GM19328 (cell line): ENCODE results near the gene OR5J2.
"Not testable (repeated sequence)": the region's sequence is repeated elsewhere in the genome, so short reads cannot be mapped to it uniquely, and the experiment has no call there.

ENCODE experiments used
- ATAC-seq: cut with Tn5 transposase; IDR thresholded peaks from one replicate; pipeline ENCODE4 v1.9.1; 2021; ENCODE audit warnings: mild to moderate bottlenecking, moderate library complexity; ENCODE audit not compliant: unreplicated experiment

OR5J2 gene

DNA sequence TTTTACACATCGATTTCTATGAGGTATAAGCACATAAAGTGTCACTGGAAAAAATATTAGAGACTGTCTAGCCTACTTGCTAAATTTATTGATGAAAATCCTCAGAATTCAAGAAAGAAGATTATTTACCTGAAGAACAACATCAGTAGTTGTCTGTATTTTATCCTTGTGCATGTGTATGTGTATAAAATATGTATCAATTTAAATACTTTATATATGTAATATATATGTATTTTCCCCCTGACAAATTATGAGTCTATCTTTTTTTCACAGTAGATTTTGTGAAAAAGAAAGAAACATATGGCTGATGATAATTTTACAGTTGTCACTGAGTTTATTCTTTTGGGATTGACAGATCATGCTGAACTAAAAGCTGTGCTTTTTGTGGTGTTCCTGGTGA is at the start of gene OR5J2:
TSS of gene OR5J2 (plus strand) at position 301 of the 400 bp plus-strand sequence. CDS start at position 301, 0 bp downstream.
- no peak for ATAC-seq

DNA sequence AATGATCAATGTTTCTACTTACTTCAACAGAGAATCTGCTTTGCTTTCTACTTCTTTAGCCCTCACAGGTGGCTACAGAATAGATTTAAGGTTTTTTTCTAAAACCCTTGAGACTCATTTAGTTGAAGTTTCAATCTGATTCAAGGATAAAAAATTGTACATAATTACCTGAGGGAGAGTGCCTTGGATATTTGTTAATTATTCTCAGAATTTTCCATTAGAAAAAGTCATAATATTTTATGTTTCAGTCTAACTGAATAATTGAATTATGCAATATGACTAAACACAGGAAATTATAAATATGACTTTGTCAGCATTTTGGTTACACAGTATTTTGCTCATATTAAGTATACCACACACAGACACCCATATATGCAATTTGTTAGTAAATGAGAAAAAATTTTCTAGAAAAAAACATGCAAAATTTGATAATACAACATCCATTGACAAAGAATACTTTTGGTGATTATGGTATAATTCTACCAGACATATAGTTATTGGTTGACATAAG is 36.2 kb upstream of the OR5J2 start, which contains the start of gene OR8J3:
TSS of gene OR8J3 (minus strand) at position 51 of the 511 bp plus-strand sequence. CDS start 2,483 bp downstream, outside the sequence.
- ATAC-seq = no peak

- not testable (repeated sequence) for ATAC-seq
Measured at GRCh38 chr11:56143681-56144080, 32.7 kb upstream of the OR5J2 start.

DNA sequence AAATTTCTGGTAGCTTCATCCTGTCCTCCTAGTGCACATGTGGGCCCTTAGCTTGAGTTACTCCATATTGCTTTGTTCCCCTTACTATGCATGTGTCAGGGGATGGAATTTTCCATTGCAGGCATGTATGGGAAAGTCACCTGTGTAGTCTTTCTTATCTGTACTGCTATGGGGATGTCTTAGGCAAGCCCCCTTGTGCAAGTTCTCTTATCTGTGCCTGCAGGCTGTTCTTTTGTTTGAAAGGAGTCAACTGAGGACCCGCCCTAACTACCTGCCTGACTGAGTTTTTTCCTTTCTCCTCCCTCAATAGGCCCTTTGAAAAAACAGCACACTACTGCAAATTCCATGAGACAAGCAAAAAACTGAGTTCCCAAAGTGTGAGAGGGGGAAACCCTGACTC is 25.0 kb upstream of the OR5J2 start:
- no peak for ATAC-seq

GRCh38 chr11:56152333-56152732 is 24.1 kb upstream of the OR5J2 start:
- ATAC-seq = no peak

DNA sequence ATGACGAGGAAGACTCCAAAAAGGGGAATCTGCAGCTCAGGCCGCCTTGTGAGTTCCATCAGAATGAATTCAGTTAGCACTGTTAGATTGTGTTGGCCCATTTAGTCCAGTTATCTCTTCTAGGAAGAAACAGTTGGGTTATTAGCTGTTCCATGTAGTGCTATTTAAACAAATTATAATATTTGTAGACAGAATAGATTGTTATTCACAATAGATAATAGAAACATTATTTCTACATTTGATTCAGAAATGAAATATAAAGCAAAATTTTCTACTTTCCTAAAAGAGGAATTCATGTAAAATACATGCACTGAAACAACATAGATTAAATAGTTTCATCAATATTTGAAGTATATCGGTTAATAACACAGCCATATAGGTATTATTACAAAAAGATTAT is 16.2 kb upstream of the OR5J2 start, which contains the start of gene OR8K5:
TSS of gene OR8K5 (minus strand) at position 101 of the 400 bp plus-strand sequence. CDS start at position 101, 0 bp downstream.
- no peak for ATAC-seq

- no peak for ATAC-seq
Measured at GRCh38 chr11:56163804-56164203, 12.6 kb upstream of the OR5J2 start.

GRCh38 chr11:56172256-56172830 is 4.1 kb upstream of the OR5J2 start:
- ATAC-seq = no peak

GRCh38 chr11:56183459-56183858 is 7.0 kb downstream of the OR5J2 start:
- no peak for ATAC-seq

- ATAC-seq = no peak
Measured at GRCh38 chr11:56188602-56189001, 12.2 kb downstream of the OR5J2 start.

GRCh38 chr11:56196705-56197104 is 20.3 kb downstream of the OR5J2 start:
- no peak for ATAC-seq

DNA sequence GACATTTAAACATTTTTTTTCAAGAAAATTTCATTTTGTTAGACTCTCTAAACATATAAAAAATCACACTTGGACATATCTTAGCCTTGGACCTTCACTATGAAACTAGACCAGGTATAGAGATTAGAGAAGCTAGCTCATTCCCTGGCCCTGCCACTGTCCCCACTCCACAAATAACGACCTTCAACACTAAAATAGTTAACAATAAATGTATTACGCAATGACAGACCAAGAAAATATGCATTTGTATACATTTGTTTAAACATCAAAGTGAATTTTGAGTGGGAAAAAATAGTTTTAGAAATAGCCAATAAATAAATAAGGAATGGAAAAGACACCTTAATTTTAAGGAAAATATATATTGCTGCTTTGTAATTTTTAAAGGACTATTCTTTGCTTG is 20.9 kb downstream of the OR5J2 start:
- ATAC-seq = no peak

- ATAC-seq = no peak
Measured at GRCh38 chr11:56207790-56208189, 31.4 kb downstream of the OR5J2 start.

GRCh38 chr11:56214537-56214936 is 38.1 kb downstream of the OR5J2 start:
- no peak for ATAC-seq

DNA sequence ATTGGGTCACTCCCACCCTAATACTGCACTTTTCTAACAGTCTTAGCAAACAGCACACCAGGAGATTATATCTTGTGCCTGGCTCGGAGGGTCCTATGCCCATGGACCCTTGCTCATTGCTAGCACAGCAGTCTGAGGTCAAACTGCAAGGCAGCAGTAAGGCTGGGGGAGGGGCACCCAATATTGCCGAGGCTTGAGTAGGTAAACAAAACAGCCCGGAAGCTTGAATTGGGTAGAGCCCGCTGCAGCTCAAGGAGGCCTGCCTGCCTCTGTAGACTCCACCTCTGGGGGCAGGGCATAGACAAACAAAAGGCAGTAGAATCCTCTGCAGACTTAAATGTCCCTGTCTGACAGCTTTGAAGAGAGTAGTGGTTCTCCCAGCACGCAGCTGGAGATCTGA is 43.3 kb downstream of the OR5J2 start:
- not testable (repeated sequence) for ATAC-seq
